Measurements from ENCODE around the gene ELF3.
"Not testable (repeated sequence)": the region's sequence is repeated elsewhere in the genome, so short reads cannot be mapped to it uniquely, and the experiment has no call there.

The ELF3 gene

GRCh38 chr1:202056644-202057334 is 46.4 kb downstream of the ELF3 start:
- TF ChIP-seq EZH2phosphoT487 (IDR thresholded peaks at IDR 0.05; ENCODE audit: borderline replicate concordance, low read length), result no peak
- no peak for TF ChIP-seq CTCF (IDR thresholded peaks at IDR 0.05; ENCODE audit: low read depth, low read length, poor library complexity, severe bottlenecking)
- no peaks in the 10 kb centered on the region for H3F3A ChIP-seq (ENCODE audit: control insufficient read depth, insufficient read depth)
- no peaks in the 10 kb centered on the region for H4K20me1 ChIP-seq (ENCODE audit: control insufficient read depth, insufficient read depth, low read depth, low read length)
- H3K4me2 ChIP-seq (ENCODE audit: low read length), result no peak overlapping the region
- no peaks in the 10 kb centered on the region for H3K9me3 ChIP-seq (ENCODE audit: control insufficient read depth, insufficient read depth, low read length)
- no peaks in the 10 kb centered on the region for H3K36me3 ChIP-seq (ENCODE audit: control insufficient read depth, low read length)
- H3K27me3 ChIP-seq (ENCODE audit: control insufficient read depth, low read length), result no peaks in the 10 kb centered on the region
- H3K27ac ChIP-seq (ENCODE audit: low read depth, low read length), result no peak overlapping the region
- H3K4me3 ChIP-seq (ENCODE audit: low read length), result no peak overlapping the region
- H3K4me1 ChIP-seq (ENCODE audit: control insufficient read depth, low read length), result no peaks in the 10 kb centered on the region
- no peaks in the 10 kb centered on the region for H3K9me2 ChIP-seq (replicated peaks; ENCODE audit: control insufficient read depth, low read length)
- H3K79me2 ChIP-seq (ENCODE audit: control insufficient read depth, low read length), result no peaks in the 10 kb centered on the region; the same call in 1 of the 2 replicates

DNA sequence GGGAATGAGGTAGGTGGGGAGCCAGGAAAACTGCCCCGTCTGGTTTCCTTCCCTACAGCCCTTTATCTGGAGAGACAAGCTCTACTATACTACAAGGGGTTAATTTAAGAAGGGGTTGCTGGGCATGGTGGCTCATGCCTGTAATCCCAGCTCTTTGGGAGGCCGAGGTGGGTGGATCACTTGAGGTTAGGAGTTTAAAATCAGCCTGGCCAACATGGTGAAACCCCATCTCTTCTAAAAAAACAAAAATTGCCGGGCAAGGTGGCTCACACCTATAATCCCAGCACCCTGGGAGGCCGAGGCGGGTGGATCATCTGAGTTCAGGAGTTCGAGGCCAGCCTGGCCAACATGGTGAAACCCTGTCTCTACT is 46.9 kb downstream of the ELF3 start:
- H3K27me3 ChIP-seq (ENCODE audit: control insufficient read depth, low read length); H3K4me2 ChIP-seq (ENCODE audit: low read length); H3K36me3 ChIP-seq (ENCODE audit: control insufficient read depth, low read length); H3F3A ChIP-seq (ENCODE audit: control insufficient read depth, insufficient read depth); H3K4me3 ChIP-seq (ENCODE audit: low read length); H3K9me3 ChIP-seq (ENCODE audit: control insufficient read depth, insufficient read depth, low read length); H3K9me2 ChIP-seq (replicated peaks; ENCODE audit: control insufficient read depth, low read length); H3K4me1 ChIP-seq (ENCODE audit: control insufficient read depth, low read length); H4K20me1 ChIP-seq (ENCODE audit: control insufficient read depth, insufficient read depth, low read depth, low read length); H3K79me2 ChIP-seq (ENCODE audit: control insufficient read depth, low read length); H3K27ac ChIP-seq (ENCODE audit: low read depth, low read length): not testable (repeated sequence)

GRCh38 chr1:202058001-202058908 is 47.9 kb downstream of the ELF3 start:
- Histone ChIP-seq H3K4me1 (ENCODE audit: control insufficient read depth, low read length) (no peaks in the 10 kb centered on the region), H3K27ac (ENCODE audit: low read depth, low read length) (no peak overlapping the region), H3K9me3 (ENCODE audit: control insufficient read depth, insufficient read depth, low read length) (no peaks in the 10 kb centered on the region), H3K27me3 (ENCODE audit: control insufficient read depth, low read length) (peaks cover 3% of the 10 kb centered on the region; the same call in 1 of the 2 replicates), H3K4me3 (ENCODE audit: low read length) (no peak overlapping the region), H3F3A (ENCODE audit: control insufficient read depth, insufficient read depth) (no peaks in the 10 kb centered on the region), H4K20me1 (ENCODE audit: control insufficient read depth, insufficient read depth, low read depth, low read length) (no peaks in the 10 kb centered on the region), H3K9me2 (replicated peaks; ENCODE audit: control insufficient read depth, low read length) (no peaks in the 10 kb centered on the region), H3K4me2 (ENCODE audit: low read length) (no peak overlapping the region), H3K36me3 (ENCODE audit: control insufficient read depth, low read length) (no peaks in the 10 kb centered on the region), H3K79me2 (ENCODE audit: control insufficient read depth, low read length) (no peaks in the 10 kb centered on the region; the same call in 1 of the 2 replicates)
- no peak for TF ChIP-seq CTCF (IDR thresholded peaks at IDR 0.05; ENCODE audit: low read depth, low read length, poor library complexity, severe bottlenecking)
- TF ChIP-seq EZH2phosphoT487 (IDR thresholded peaks at IDR 0.05; ENCODE audit: borderline replicate concordance, low read length), result no peak

GRCh38 chr1:202061055-202061454 is 50.7 kb downstream of the ELF3 start:
- Histone ChIP-seq H3K4me1 (ENCODE audit: control insufficient read depth, low read length) (no peaks in the 10 kb centered on the region), H3K9me2 (replicated peaks; ENCODE audit: control insufficient read depth, low read length) (no peaks in the 10 kb centered on the region), H3K36me3 (ENCODE audit: control insufficient read depth, low read length) (no peaks in the 10 kb centered on the region), H3K27ac (ENCODE audit: low read depth, low read length) (no peak overlapping the region), H3K79me2 (ENCODE audit: control insufficient read depth, low read length) (no peaks in the 10 kb centered on the region; the same call in 1 of the 2 replicates), H4K20me1 (ENCODE audit: control insufficient read depth, insufficient read depth, low read depth, low read length) (no peaks in the 10 kb centered on the region), H3K4me3 (ENCODE audit: low read length) (no peak overlapping the region), H3K27me3 (ENCODE audit: control insufficient read depth, low read length) (peaks cover 3% of the 10 kb centered on the region; the same call in 1 of the 2 replicates), H3F3A (ENCODE audit: control insufficient read depth, insufficient read depth) (no peaks in the 10 kb centered on the region), H3K9me3 (ENCODE audit: control insufficient read depth, insufficient read depth, low read length) (no peaks in the 10 kb centered on the region), H3K4me2 (ENCODE audit: low read length) (no peak overlapping the region)
- TF ChIP-seq CTCF (IDR thresholded peaks at IDR 0.05; ENCODE audit: low read depth, low read length, poor library complexity, severe bottlenecking) (no peak), EZH2phosphoT487 (IDR thresholded peaks at IDR 0.05; ENCODE audit: borderline replicate concordance, low read length) (no peak)

DNA sequence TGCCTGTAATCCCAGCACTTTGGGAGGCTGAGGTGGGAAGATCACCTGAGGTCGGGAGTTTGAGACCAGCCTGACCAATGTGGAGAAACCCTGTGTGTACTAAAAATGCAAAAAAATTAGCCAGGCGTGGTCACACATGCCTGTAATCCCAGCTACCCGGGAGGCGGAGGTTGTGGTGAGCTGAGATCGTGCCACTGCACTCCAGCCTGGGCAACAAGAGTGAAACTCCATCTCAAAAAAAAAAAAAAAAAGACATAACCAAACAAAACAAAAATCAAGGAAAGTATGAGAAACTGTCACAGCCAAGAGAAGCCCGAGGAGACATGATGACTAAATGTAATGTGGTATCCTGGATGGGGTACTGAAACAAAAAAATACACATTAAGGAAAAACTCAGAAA is 51.4 kb downstream of the ELF3 start:
- not testable (repeated sequence) for H3K9me3 ChIP-seq (ENCODE audit: control insufficient read depth, insufficient read depth, low read length); H3K9me2 ChIP-seq (replicated peaks; ENCODE audit: control insufficient read depth, low read length); H3K79me2 ChIP-seq (ENCODE audit: control insufficient read depth, low read length); H3K4me1 ChIP-seq (ENCODE audit: control insufficient read depth, low read length); H3K27me3 ChIP-seq (ENCODE audit: control insufficient read depth, low read length); H3K4me3 ChIP-seq (ENCODE audit: low read length); H4K20me1 ChIP-seq (ENCODE audit: control insufficient read depth, insufficient read depth, low read depth, low read length); H3K4me2 ChIP-seq (ENCODE audit: low read length); H3K27ac ChIP-seq (ENCODE audit: low read depth, low read length); H3K36me3 ChIP-seq (ENCODE audit: control insufficient read depth, low read length); H3F3A ChIP-seq (ENCODE audit: control insufficient read depth, insufficient read depth)
